C1 segment of cervical spinal cord (tissue), 14 donors: ENCODE results near the gene RALB.
A peak's percentile ranks its signal among the peaks of the same experiment; 100 is the strongest.

Experiments
- DNase-seq, 14 donors: peaks; one replicate each; lab custom pipeline; 2025; lab: John Stamatoyannopoulos, UW

The RALB gene

GRCh38 chr2:120252225-120253020, at the start of gene RALB:
RALB (plus strand) TSS chr2:120252852; CDS start chr2:120278665, 25,813 bp downstream.
- DNase-seq, result peak; percentile 74 to 99 (median 97)

- DNase-seq, result no peak
These were observed 49.2 kb upstream of the RALB start for GRCh38 chr2:120203251-120204021.

GRCh38 chr2:120204022-120204405, 48.6 kb upstream of the RALB start:
- no peak for DNase-seq

GRCh38 chr2:120204417-120204816, 48.2 kb upstream of the RALB start:
- no peak for DNase-seq

GRCh38 chr2:120204945-120205670, 47.5 kb upstream of the RALB start:
- DNase-seq, result no peak

- no peak for DNase-seq
These were observed 46.5 kb upstream of the RALB start for GRCh38 chr2:120206022-120206581.

GRCh38 chr2:120208381-120209353, 44.0 kb upstream of the RALB start:
- no peak for DNase-seq

- DNase-seq, result no peak
These were observed 43.0 kb upstream of the RALB start for GRCh38 chr2:120209427-120210269.

GRCh38 chr2:120210270-120210693, 42.4 kb upstream of the RALB start:
- DNase-seq, result no peak

- no peak for DNase-seq
These were observed 34.5 kb upstream of the RALB start for GRCh38 chr2:120218181-120218580.

- DNase-seq, result no peak
These were observed 33.4 kb upstream of the RALB start for GRCh38 chr2:120219291-120219690.

GRCh38 chr2:120219766-120220165, 32.9 kb upstream of the RALB start:
- DNase-seq, result no peak

GRCh38 chr2:120220756-120221155, 31.9 kb upstream of the RALB start:
- no peak for DNase-seq

GRCh38 chr2:120221616-120222015, 31.0 kb upstream of the RALB start:
- DNase-seq, result no peak

GRCh38 chr2:120222186-120223033, 30.2 kb upstream of the RALB start:
- DNase-seq, result peak in 1 of 14 donors; percentile 61

- peak; percentile 23 to 91 (median 80) for DNase-seq
These were observed 29.4 kb upstream of the RALB start, which contains the start of gene TMEM185B for GRCh38 chr2:120223034-120223912. TMEM185B (minus strand) TSS chr2:120223400; CDS start chr2:120222976, 424 bp downstream.

GRCh38 chr2:120224256-120224655, 28.4 kb upstream of the RALB start:
- no peak for DNase-seq
